Measurements from ENCODE around the gene USP5.

- TF ChIP-seq, protein P1, sequence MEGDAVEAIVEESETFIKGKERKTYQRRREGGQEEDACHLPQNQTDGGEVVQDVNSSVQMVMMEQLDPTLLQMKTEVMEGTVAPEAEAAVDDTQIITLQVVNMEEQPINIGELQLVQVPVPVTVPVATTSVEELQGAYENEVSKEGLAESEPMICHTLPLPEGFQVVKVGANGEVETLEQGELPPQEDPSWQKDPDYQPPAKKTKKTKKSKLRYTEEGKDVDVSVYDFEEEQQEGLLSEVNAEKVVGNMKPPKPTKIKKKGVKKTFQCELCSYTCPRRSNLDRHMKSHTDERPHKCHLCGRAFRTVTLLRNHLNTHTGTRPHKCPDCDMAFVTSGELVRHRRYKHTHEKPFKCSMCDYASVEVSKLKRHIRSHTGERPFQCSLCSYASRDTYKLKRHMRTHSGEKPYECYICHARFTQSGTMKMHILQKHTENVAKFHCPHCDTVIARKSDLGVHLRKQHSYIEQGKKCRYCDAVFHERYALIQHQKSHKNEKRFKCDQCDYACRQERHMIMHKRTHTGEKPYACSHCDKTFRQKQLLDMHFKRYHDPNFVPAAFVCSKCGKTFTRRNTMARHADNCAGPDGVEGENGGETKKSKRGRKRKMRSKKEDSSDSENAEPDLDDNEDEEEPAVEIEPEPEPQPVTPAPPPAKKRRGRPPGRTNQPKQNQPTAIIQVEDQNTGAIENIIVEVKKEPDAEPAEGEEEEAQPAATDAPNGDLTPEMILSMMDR (IDR thresholded peaks at IDR 0.05) = no peak
- TF ChIP-seq POLR2A (IDR thresholded peaks at IDR 0.05) (no peak), POLR2AphosphoS5 (IDR thresholded peaks at IDR 0.05) (no peak)
These were observed 25.1 kb upstream of the USP5 start for GRCh38 chr12:6826734-6827436.

Data from breast epithelium (tissue), 3 donors.